Nephron progenitor cell (in vitro differentiated cells): Measurements from ENCODE around the gene TAOK1.
A peak's percentile ranks its signal among the peaks of the same experiment; 100 is the strongest.

Experiments used
- DNase-seq: peaks from one replicate; pipeline ENCODE4 v3.0.0; 2021
- H3K27ac Mint-ChIP-seq: 2 replicates; pipeline ENCODE4 v1.8.0; 2021; ENCODE audit warnings: mild to moderate bottlenecking, moderate library complexity, mixed read lengths
- H3K27me3 Mint-ChIP-seq: 2 replicates; pipeline ENCODE4 v1.8.0; 2021; ENCODE audit warnings: mild to moderate bottlenecking, low read depth, mixed read lengths; ENCODE audit not compliant: poor library complexity
- H3K36me3 Mint-ChIP-seq: 2 replicates; pipeline ENCODE4 v1.8.0; 2021; ENCODE audit warnings: low read depth, mixed read lengths
- H3K4me1 Mint-ChIP-seq: 2 replicates; pipeline ENCODE4 v1.8.0; 2021; ENCODE audit warnings: mixed read lengths
- H3K4me3 Mint-ChIP-seq: 2 replicates; pipeline ENCODE4 v1.8.0; 2021; ENCODE audit warnings: mild to moderate bottlenecking, moderate library complexity, mixed read lengths
- H3K9me3 Mint-ChIP-seq: 2 replicates; pipeline ENCODE4 v1.8.0; 2021; ENCODE audit warnings: mild to moderate bottlenecking, moderate library complexity, mixed read lengths
- CTCF ChIP-seq: fragments of 200-600 bp; sonication (generic); IDR thresholded peaks from 2 replicates; pipeline ENCODE4 v1.5.0; 2021; ENCODE audit warnings: antibody characterized with exemption

TAOK1 gene

GRCh38 chr17:29409963-29410362 lies 19.8 kb downstream of the TAOK1 start:
- TF ChIP-seq CTCF: no peak
- no peaks in the 10 kb centered on the region for H3K9me3 Mint-ChIP-seq
- H3K27ac Mint-ChIP-seq: no peak overlapping the region
- no peak for DNase-seq
- H3K36me3 Mint-ChIP-seq: peaks cover 74% of the 10 kb centered on the region
- H3K27me3 Mint-ChIP-seq: peaks cover 9% of the 10 kb centered on the region
- no peaks in the 10 kb centered on the region for H3K4me1 Mint-ChIP-seq
- H3K4me3 Mint-ChIP-seq: no peak overlapping the region

- Mint-ChIP-seq H3K36me3 (peaks cover 71% of the 10 kb centered on the region), H3K9me3 (peaks cover 3% of the 10 kb centered on the region), H3K27ac (peak overlapping the region; percentile 27), H3K4me3 (no peak overlapping the region), H3K27me3 (peaks cover 7% of the 10 kb centered on the region), H3K4me1 (no peaks in the 10 kb centered on the region)
- DNase-seq: no peak
- no peak for TF ChIP-seq CTCF
Observed at GRCh38 chr17:29412780-29413565, 22.8 kb downstream of the TAOK1 start.

GRCh38 chr17:29420128-29420527 lies 30.0 kb downstream of the TAOK1 start:
- Mint-ChIP-seq H3K27ac (peak overlapping the region; percentile 25), H3K4me1 (no peaks in the 10 kb centered on the region), H3K36me3 (peaks cover 84% of the 10 kb centered on the region), H3K27me3 (no peaks in the 10 kb centered on the region), H3K4me3 (no peak overlapping the region), H3K9me3 (peaks cover 39% of the 10 kb centered on the region)
- no peak for DNase-seq
- no peak for TF ChIP-seq CTCF

- H3K9me3 Mint-ChIP-seq: peaks cover 50% of the 10 kb centered on the region
- no peak for DNase-seq
- H3K4me3 Mint-ChIP-seq: no peak overlapping the region
- H3K36me3 Mint-ChIP-seq: peaks cover 80% of the 10 kb centered on the region
- no peak for TF ChIP-seq CTCF
- no peak overlapping the region for H3K27ac Mint-ChIP-seq
- peaks cover 15% of the 10 kb centered on the region for H3K4me1 Mint-ChIP-seq
- H3K27me3 Mint-ChIP-seq: no peaks in the 10 kb centered on the region
Observed at GRCh38 chr17:29430275-29430674, 40.1 kb downstream of the TAOK1 start.

GRCh38 chr17:29433541-29433940 lies 43.4 kb downstream of the TAOK1 start:
- Mint-ChIP-seq H3K4me1 (peaks cover 15% of the 10 kb centered on the region), H3K27ac (peak overlapping the region; percentile 92), H3K27me3 (no peaks in the 10 kb centered on the region), H3K9me3 (peaks cover 26% of the 10 kb centered on the region), H3K4me3 (no peak overlapping the region), H3K36me3 (peaks cover 58% of the 10 kb centered on the region)
- no peak for TF ChIP-seq CTCF
- DNase-seq: peak; percentile 5

- H3K9me3 Mint-ChIP-seq: peaks cover 17% of the 10 kb centered on the region
- no peak overlapping the region for H3K27ac Mint-ChIP-seq
- TF ChIP-seq CTCF: no peak
- H3K4me1 Mint-ChIP-seq: peaks cover 15% of the 10 kb centered on the region
- H3K36me3 Mint-ChIP-seq: peaks cover 58% of the 10 kb centered on the region
- DNase-seq: no peak
- no peaks in the 10 kb centered on the region for H3K27me3 Mint-ChIP-seq
- H3K4me3 Mint-ChIP-seq: no peak overlapping the region
Observed at GRCh38 chr17:29434550-29434949, 44.4 kb downstream of the TAOK1 start.
